SK-N-MC (cell line): ENCODE results near the gene ARPC1A.
"Not testable (repeated sequence)": the region's sequence is repeated elsewhere in the genome, so short reads cannot be mapped to it uniquely, and the experiment has no call there.

ENCODE experiments used
- DNase-seq: peaks from one replicate; pipeline ENCODE4 v3.0.0-alpha.2; 2011; ENCODE audit warnings: low read depth, low spot score
- H3K27ac ChIP-seq: fragments of 200-600 bp; sonication (generic); 2 replicates; pipeline ENCODE4 v1.5.1; 2016; ENCODE audit warnings: mixed run types
- H3K36me3 ChIP-seq: fragments of 200-600 bp; sonication (generic); 2 replicates; pipeline ENCODE4 v1.6.1; 2017; ENCODE audit warnings: antibody characterized with exemption, low read length, mixed read lengths; ENCODE audit not compliant: insufficient read depth
- H3K4me3 ChIP-seq: fragments of 200-600 bp; sonication (generic); 2 replicates; pipeline ENCODE4 v1.5.1; 2016
- H3K9ac ChIP-seq: fragments of 200-600 bp; sonication (generic); 2 replicates; pipeline ENCODE4 v1.8.0; 2017; ENCODE audit warnings: mixed run types, mixed read lengths; ENCODE audit not compliant: insufficient read length
- H3K9me3 ChIP-seq: fragments of 200-600 bp; sonication (generic); 2 replicates; pipeline ENCODE4 v1.6.1; 2017; ENCODE audit warnings: low read depth, mild to moderate bottlenecking, antibody characterized with exemption, low read length, moderate library complexity, mixed read lengths
- EZH2 ChIP-seq: fragments of 200-600 bp; sonication (generic); IDR thresholded peaks from one replicate; pipeline ENCODE4 v1.6.1; 2017; ENCODE audit warnings: antibody characterized with exemption
- FOXP2 ChIP-seq: optimal IDR thresholded peaks from 2 replicates; pipeline ENCODE3; 2011; ENCODE audit warnings: mild to moderate bottlenecking, moderate library complexity; ENCODE audit not compliant: insufficient read depth; ENCODE audit errors: extremely low read length, control extremely low read depth
- POLR2AphosphoS5 ChIP-seq: IDR thresholded peaks from 2 replicates; pipeline ENCODE4 v1.6.1; 2012; ENCODE audit warnings: mild to moderate bottlenecking, low read depth, low read length, borderline replicate concordance

The ARPC1A gene

GRCh38 chr7:99325592-99326407, at the start of gene ARPC1A:
Gene ARPC1A, plus strand, starts transcription at chr7:99325898. Its CDS starts 7,456 bp downstream, at chr7:99333354.
- peaks cover 6% of the 10 kb centered on the region for H3K36me3 ChIP-seq
- TF ChIP-seq POLR2AphosphoS5 (peak; percentile 98), EZH2 (no peak), FOXP2 (peak; percentile 58)
- H3K27ac ChIP-seq = peak within 1 kb of the TSS; percentile 76
- H3K4me3 ChIP-seq = peak within 1 kb of the TSS; percentile 95
- DNase-seq = peak; percentile 34
- no peaks in the 10 kb centered on the region for H3K9me3 ChIP-seq
- peak within 1 kb of the TSS; percentile 91 for H3K9ac ChIP-seq

GRCh38 chr7:99278180-99278579, 47.5 kb upstream of the ARPC1A start:
- TF ChIP-seq POLR2AphosphoS5 (no peak), EZH2 (no peak), FOXP2 (no peak)
- H3K36me3 ChIP-seq = no peaks in the 10 kb centered on the region
- no peak overlapping the region for H3K9ac ChIP-seq
- no peak overlapping the region for H3K4me3 ChIP-seq
- DNase-seq = no peak
- no peaks in the 10 kb centered on the region for H3K9me3 ChIP-seq
- no peak overlapping the region for H3K27ac ChIP-seq

GRCh38 chr7:99284165-99284564, 41.5 kb upstream of the ARPC1A start:
- H3K9me3 ChIP-seq, DNase-seq, H3K4me3 ChIP-seq, H3K36me3 ChIP-seq, H3K27ac ChIP-seq, H3K9ac ChIP-seq: not testable (repeated sequence)

- no peak overlapping the region for H3K9ac ChIP-seq
- no peak for DNase-seq
- H3K27ac ChIP-seq = no peak overlapping the region
- H3K4me3 ChIP-seq = no peak overlapping the region
- H3K9me3 ChIP-seq = no peaks in the 10 kb centered on the region
- no peaks in the 10 kb centered on the region for H3K36me3 ChIP-seq
- no peak for TF ChIP-seq FOXP2
- no peak for TF ChIP-seq POLR2AphosphoS5
- no peak for TF ChIP-seq EZH2
Observed at GRCh38 chr7:99287779-99288534, 37.7 kb upstream of the ARPC1A start.

GRCh38 chr7:99289185-99289584, 36.5 kb upstream of the ARPC1A start:
- no peak overlapping the region for H3K27ac ChIP-seq

GRCh38 chr7:99290148-99290547, 35.5 kb upstream of the ARPC1A start:
- H3K36me3 ChIP-seq, H3K27ac ChIP-seq, H3K9me3 ChIP-seq, H3K9ac ChIP-seq, DNase-seq, H3K4me3 ChIP-seq: not testable (repeated sequence)

More at GRCh38 chr7:99289185-99289584, 36.5 kb upstream of the ARPC1A start:
- H3K36me3 ChIP-seq = no peaks in the 10 kb centered on the region
- DNase-seq = no peak
- no peak overlapping the region for H3K9ac ChIP-seq
- no peak overlapping the region for H3K4me3 ChIP-seq
- TF ChIP-seq EZH2 (no peak), POLR2AphosphoS5 (no peak), FOXP2 (no peak)
- H3K9me3 ChIP-seq = no peaks in the 10 kb centered on the region

GRCh38 chr7:99290980-99291607, 34.6 kb upstream of the ARPC1A start:
- DNase-seq = no peak
- Histone ChIP-seq H3K27ac (no peak overlapping the region), H3K9ac (no peak overlapping the region), H3K4me3 (no peak overlapping the region), H3K9me3 (no peaks in the 10 kb centered on the region), H3K36me3 (no peaks in the 10 kb centered on the region)
- no peak for TF ChIP-seq FOXP2
- TF ChIP-seq POLR2AphosphoS5 = no peak
- no peak for TF ChIP-seq EZH2

GRCh38 chr7:99292127-99292526, 33.6 kb upstream of the ARPC1A start:
- H3K9ac ChIP-seq = no peak overlapping the region
- TF ChIP-seq FOXP2 (no peak), EZH2 (no peak), POLR2AphosphoS5 (no peak)
- H3K36me3 ChIP-seq = no peaks in the 10 kb centered on the region
- no peaks in the 10 kb centered on the region for H3K9me3 ChIP-seq
- no peak overlapping the region for H3K27ac ChIP-seq
- H3K4me3 ChIP-seq = no peak overlapping the region
- no peak for DNase-seq

- Histone ChIP-seq H3K36me3 (no peaks in the 10 kb centered on the region), H3K4me3 (no peak overlapping the region), H3K9me3 (no peaks in the 10 kb centered on the region), H3K9ac (no peak overlapping the region), H3K27ac (no peak overlapping the region)
- no peak for TF ChIP-seq EZH2
- no peak for TF ChIP-seq POLR2AphosphoS5
- no peak for TF ChIP-seq FOXP2
- DNase-seq = no peak
Observed at GRCh38 chr7:99293167-99293566, 32.5 kb upstream of the ARPC1A start.
